NT2/D1 (cell line): ENCODE measurements around the gene MYO15B.

Experiments used
- SUZ12 ChIP-seq: IDR thresholded peaks from 2 replicates; pipeline ENCODE4 v1.6.1; 2011; ENCODE audit not compliant: insufficient read length, insufficient read depth; ENCODE audit errors: extremely low read depth
- YY1 ChIP-seq: IDR thresholded peaks from 2 replicates; pipeline ENCODE4 v1.6.1; 2011; ENCODE audit not compliant: insufficient read length, insufficient read depth
- ZNF274 ChIP-seq: IDR thresholded peaks from 2 replicates; pipeline ENCODE4 v1.6.1; 2011; ENCODE audit warnings: mild to moderate bottlenecking, low read depth, low read length

DNA sequence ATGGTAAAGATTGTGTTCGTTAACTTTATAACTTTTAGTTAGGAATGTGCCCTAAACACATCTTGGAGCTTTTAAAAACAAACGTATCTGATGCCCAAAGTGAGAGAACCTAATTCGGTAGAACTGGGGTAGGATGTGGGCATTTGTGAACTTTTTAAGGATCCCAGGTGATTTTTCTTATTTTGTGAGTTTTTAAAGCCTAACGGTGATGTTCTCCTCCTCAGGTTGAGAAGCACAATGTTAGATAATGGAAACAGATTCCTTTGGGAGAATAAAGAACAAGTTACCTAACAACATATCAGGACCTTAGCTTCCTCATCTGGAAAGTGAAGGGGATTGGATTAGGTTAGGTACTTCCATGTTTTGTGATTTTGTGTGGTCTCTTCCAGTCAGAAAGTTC lies 80.2 kb downstream of the MYO15B start:
- TF ChIP-seq ZNF274 (no peak), YY1 (no peak), SUZ12 (no peak)
